Activated gamma-delta T cell treated with Interleukin-2 at 50 U/mL for 16 hours (primary cell): ENCODE measurements around the gene MRPS26.
"Not testable (repeated sequence)": the region's sequence is repeated elsewhere in the genome, so short reads cannot be mapped to it uniquely, and the experiment has no call there.

ENCODE experiments used
- DNase-seq: peaks from one replicate; pipeline ENCODE4 v3.0.0-alpha.2; 2020

MRPS26 gene

DNA sequence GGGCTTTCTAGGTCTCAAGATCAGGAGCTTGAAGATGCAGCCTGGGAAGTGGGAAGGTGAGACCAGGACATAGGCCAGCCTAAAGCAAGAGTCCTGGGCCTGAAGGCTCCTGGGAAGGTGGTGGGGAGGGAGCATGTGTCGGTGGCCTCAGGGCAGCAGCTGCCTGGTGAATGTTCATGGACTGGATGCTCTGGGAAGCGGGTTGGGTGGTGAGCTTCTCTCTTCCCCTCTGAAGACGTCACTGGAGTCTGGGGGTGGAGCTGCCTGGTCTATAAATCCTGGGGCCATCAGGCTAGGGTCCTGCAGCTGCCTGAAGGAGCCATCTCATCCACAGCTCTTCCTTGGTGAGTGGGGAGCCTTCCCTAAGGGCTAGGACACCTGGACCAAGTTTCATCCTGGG lies 2.5 kb upstream of the MRPS26 start, which contains the start of gene GNRH2:
TSS of gene GNRH2 (plus strand) at position 301 of the 400 bp plus-strand sequence. CDS start 793 bp downstream, outside the sequence.
- DNase-seq = no peak

DNA sequence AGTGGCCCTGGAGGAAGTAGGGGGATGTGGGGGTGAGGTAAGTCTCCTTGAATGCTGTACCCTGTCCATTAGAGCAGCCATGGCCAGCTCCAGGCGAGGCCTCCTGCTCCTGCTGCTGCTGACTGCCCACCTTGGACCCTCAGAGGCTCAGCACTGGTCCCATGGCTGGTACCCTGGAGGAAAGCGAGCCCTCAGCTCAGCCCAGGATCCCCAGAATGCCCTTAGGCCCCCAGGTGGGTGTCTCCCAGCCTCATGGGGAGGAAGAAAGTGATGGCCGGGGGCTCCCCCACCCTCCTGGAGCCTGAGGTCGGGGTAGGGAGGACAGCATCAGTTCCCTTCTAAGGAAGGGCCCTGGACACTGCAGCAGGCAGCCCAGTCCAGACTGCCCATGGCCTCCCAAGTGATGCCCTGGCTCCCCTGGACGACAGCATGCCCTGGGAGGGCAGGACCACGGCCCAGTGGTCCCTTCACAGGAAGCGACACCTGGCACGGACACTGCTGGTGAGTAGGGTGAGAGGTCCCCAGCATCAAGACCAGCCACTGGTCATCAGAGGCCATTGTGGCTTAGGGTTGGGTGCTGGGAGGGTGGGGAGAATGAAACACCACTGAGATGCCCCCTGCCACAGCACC lies 1.4 kb upstream of the MRPS26 start:
- DNase-seq = no peak

DNA sequence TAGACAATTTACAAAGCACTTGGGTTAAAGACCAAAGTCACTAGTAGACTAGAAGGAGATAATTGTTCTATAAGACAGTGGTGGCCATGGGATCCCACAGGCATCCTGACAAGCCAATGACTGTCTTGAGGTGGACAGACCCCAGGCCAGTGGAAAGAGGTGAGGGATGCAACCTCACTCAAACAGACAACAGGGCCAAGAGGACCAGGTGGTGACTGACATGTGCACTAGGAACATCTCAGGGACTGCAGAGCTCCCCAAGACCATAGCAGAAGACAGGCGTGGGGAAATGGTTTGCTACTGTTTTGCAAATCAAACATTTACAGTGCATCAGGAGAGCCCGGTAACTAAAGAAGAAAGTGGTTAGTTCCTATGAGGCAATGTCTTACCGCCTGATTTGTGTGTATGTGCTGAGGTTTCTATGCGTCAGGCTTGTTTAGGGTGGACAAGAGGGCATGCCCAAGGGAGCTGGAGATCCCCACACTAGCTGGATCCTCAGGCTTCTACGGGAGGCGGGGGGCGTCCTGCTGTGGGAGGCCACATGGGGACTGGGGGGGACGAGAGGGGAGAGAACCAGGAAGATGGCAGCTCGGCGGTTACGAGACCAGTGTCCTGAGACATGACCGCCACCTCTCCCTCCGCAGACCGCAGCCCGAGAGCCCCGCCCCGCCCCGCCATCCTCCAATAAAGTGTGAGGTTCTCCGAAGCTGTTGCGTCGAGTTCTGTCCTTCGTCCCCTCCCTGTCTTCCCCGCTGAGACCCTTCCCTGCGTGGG lies 623 bp upstream of the MRPS26 start:
- peak; percentile 33 for DNase-seq

DNA sequence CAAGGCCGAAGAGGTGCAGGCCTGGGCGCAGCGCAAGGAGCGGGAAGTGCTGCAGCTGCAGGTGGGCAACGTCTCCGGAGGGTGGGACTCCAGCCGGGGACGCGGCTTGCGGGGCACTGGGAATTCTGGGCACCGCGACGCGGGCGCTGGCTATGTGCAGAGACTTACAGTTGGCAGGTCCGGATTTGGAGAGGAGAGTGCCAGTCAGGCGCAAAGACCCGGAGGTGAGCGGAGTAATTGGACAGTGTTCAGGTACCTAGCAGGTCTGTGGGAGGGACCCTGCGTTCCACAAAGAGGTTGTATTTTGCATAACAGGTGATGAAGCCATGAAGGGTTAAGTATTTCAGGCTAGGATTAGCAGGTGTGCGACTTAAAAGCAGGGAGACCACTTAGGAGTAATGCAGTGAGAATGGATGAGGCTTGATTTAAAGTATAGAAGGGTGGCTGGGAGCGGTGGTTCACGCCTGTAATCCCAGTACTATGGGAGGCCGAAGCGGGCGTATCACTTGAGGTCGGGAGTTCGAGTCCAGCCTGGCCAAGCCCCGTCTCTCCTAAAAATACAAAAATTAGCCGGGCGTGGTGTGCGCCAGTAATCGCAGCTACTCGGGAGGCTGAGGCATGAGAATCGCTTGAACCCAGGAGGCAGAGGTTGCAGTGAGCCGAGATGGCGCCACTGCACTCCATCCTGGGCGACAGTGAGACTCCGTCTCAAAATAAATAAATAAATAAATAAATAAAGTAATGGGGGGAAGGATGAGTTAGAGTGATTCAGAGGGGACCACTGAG lies 1.0 kb downstream of the MRPS26 start:
- no peak for DNase-seq

DNA sequence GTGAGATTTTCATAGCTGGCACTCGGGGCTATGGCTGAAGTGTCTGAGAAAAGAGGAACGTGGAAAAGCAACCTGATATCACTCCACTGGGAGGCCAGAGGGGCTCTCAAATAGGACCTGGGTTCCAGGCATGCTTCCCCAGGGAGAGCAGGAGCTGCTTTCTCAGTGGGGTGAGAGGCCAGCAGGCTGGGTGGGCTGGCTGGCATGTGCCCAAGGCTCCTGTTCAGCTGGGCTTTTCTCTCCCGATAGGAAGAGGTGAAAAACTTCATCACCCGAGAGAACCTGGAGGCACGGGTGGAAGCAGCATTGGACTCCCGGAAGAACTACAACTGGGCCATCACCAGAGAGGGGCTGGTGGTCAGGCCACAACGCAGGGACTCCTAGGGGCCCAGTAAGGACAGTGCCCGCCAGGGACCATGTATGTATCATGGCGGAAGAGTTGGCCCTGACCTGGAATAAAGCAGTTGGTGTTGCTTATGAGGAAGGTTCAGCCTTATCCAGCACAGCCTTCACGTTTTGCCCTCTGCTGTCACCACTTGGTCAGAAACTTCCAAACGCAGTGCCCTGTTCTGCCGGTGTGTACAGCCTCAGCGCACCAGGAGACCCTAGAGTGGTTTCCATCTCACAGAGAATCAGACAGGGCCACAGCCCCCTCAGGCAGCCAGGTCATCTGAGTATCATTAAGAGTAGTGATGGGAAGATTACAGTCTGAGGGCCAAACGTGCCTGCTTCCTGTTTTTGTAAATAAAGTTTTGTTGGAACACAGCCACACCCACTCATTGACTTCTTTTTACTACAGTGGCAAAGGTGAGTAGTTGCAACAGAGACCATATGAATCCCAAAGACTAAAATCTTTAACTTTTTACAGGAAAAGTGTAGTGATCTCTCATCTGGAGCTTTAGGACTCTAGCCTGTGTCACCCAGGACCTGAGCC lies 1.9 kb downstream of the MRPS26 start:
- DNase-seq = no peak

DNA sequence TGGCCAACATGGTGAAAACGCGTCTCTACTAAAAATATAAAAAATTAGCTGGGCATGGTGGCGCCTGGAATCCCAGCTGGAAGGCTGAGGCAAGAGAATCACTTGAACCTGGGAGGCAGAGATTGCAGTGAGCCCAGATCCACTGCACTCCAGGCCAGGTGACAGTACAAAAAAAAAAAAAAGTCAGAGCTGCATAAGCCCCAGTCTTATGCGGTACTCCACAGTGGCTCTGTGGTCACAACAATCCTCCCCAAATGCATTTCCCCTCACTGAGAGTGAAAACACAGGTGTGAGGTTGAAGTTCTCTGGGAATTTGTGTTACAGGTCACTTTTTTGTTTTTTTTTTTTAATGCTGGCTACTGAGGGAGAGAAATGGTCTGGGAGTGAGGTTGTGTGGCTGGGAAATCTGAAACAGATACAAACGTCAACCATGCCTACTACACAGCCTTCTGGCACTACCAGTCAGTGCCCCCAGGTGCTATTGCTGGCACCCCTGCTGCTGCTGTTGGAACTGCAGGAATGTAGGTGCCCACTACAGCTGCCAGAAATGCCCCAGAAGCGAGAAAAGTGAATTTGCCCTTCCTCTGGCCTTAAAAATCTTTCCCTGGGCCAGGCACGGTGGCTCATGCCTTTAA lies 5.7 kb downstream of the MRPS26 start:
- no peak for DNase-seq

- no peak for DNase-seq
Measured at GRCh38 chr20:3059489-3059888, 13.6 kb downstream of the MRPS26 start.

DNA sequence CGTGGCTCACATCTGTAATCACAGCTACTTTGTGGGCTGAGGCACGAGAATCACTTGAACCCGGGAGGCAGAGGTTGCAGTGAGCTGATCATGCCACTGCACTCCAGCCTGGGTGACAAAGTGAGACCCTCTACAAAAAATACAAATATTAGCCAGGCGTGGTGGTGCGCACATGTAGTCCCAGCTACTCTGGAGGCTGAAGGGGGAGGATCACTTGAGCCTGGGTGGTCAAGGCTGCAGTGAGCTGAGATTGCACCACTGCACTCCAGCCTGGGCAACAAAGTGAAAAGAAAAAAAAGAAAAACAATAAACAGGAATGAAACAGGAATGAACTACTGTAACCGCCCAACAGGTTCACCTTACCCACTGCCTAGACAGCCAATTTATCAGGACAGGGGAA lies 18.3 kb downstream of the MRPS26 start:
- DNase-seq = not testable (repeated sequence)

- no peak for DNase-seq
Measured at GRCh38 chr20:3067139-3068014, 21.5 kb downstream of the MRPS26 start.

- no peak for DNase-seq
Measured at GRCh38 chr20:3068075-3068474, 22.2 kb downstream of the MRPS26 start.

- DNase-seq = peak; percentile 34
Measured at GRCh38 chr20:3068986-3069900, 23.4 kb downstream of the MRPS26 start.

DNA sequence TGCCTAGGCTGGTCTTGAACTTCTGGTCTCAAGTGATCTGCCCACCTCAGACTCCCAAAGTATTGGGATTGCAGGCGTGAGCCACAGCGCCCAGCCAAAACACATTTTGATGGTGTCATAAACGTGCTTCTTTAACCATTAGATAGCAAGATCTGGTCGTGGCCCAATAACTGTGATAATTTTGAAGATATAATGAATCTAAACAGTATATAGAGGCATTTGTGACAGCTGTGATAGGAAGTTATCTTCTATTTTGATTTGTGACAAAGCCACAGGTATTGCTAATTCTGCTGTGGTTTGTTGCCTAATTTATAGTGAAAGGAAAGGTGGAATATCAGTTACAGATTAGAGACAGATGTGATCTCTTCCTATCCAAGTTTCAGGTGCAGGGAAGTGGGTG lies 24.9 kb downstream of the MRPS26 start:
- no peak for DNase-seq

DNA sequence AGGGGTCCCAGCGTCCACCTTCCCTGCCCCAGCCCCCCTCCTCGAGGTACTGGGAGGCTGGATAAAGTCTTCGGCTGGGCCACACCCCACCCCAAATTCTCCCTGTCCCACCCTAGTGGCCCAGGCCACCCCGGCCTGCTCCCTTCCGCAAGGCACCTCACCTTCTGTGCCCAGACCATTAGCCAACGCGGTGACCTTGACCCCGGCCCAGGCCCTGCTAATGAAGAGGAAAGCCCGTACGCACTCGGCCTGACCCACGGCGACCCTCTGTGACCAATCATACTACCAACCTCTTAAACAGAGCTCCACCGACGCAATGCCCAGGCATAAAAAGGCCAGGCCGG lies 25.4 kb downstream of the MRPS26 start:
- no peak for DNase-seq

DNA sequence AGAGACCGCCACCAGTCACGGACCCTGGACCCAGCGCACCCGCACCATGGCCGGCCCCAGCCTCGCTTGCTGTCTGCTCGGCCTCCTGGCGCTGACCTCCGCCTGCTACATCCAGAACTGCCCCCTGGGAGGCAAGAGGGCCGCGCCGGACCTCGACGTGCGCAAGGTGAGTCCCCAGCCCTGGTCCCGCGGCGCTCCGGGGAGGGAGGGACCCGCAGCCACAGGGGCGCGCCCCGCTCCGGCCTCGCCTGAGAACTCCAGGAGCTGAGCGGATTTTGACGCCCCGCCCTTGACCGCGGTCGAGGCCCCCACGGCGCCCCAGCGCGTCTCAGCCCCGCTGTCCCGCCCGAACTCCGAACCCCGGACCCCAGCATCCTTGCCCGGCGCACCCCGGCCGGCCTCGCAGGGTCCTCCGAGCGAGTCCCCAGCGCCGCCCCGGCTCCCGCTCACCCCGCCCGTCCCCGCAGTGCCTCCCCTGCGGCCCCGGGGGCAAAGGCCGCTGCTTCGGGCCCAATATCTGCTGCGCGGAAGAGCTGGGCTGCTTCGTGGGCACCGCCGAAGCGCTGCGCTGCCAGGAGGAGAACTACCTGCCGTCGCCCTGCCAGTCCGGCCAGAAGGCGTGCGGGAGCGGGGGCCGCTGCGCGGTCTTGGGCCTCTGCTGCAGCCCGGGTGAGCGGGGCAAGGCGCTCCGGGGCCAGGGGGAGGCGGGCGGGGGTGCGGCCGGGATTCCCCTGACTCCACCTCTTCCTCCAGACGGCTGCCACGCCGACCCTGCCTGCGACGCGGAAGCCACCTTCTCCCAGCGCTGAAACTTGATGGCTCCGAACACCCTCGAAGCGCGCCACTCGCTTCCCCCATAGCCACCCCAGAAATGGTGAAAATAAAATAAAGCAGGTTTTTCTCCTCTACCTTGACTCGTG lies 26.0 kb downstream of the MRPS26 start, which contains the start of gene OXT:
TSS of gene OXT (plus strand) at position 11 of the 920 bp plus-strand sequence. CDS start at position 47, 36 bp downstream.
- peak; percentile 64 for DNase-seq

DNA sequence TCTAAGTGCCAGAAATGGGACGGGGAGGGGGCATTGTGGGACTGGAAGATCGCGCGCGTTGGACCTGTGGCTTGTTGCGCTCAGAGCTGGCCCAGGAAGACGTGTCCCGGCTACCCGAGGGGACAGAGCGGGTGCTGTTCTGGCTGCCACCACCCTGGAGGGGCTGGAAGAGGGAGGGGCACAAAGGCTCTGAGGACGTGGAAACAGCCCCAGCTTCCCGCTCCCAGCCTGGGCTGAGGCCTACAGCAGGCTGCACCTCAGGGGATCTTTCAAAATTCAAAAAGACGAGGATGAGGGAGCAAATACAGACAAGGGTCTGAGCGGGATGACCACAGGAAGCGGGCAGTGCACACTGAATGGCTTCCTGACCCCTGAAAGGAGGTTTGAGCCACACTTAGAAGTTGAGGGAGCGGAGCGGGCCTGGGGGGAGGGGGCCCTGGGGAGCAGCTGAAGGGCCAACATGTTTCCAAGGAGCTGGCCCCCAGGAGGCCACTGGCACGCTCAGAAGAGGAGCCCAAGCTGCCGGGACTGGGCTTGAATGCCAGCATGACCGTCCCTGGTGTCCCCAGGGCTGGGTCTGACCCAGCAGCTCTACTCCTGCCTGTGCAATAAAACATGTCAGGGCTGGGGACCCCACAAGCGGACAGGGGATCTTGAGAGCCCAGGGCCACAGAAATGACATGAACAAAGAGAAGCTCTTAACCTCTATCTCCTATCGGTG lies 26.8 kb downstream of the MRPS26 start:
- no peak for DNase-seq

GRCh38 chr20:3073251-3073643 lies 27.4 kb downstream of the MRPS26 start:
- not testable (repeated sequence) for DNase-seq

- DNase-seq = no peak
Measured at GRCh38 chr20:3074812-3075211, 29.0 kb downstream of the MRPS26 start.

GRCh38 chr20:3075315-3075714 lies 29.5 kb downstream of the MRPS26 start:
- not testable (repeated sequence) for DNase-seq
